ENCODE measurements around the gene TTC17.

GRCh38 chr11:43376065-43376464 is 17.3 kb downstream of the TTC17 start:
- no peak for TF ChIP-seq POLR2AphosphoS5 (IDR thresholded peaks at IDR 0.05)
- TF ChIP-seq, protein P1, sequence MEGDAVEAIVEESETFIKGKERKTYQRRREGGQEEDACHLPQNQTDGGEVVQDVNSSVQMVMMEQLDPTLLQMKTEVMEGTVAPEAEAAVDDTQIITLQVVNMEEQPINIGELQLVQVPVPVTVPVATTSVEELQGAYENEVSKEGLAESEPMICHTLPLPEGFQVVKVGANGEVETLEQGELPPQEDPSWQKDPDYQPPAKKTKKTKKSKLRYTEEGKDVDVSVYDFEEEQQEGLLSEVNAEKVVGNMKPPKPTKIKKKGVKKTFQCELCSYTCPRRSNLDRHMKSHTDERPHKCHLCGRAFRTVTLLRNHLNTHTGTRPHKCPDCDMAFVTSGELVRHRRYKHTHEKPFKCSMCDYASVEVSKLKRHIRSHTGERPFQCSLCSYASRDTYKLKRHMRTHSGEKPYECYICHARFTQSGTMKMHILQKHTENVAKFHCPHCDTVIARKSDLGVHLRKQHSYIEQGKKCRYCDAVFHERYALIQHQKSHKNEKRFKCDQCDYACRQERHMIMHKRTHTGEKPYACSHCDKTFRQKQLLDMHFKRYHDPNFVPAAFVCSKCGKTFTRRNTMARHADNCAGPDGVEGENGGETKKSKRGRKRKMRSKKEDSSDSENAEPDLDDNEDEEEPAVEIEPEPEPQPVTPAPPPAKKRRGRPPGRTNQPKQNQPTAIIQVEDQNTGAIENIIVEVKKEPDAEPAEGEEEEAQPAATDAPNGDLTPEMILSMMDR (IDR thresholded peaks at IDR 0.05 in 8 of 11, conservative IDR thresholded peaks at IDR 0.05 in 3 of 11) = no peak
- TF ChIP-seq POLR2A (IDR thresholded peaks at IDR 0.05) = no peak

All from spleen (tissue), 7 donors.